H1 (cell line): ENCODE data around the gene AFF2. TPM values are rescaled to one million over a fixed set of nuclear protein-coding genes. Genes with fewer than 3 reads are reported as not detected.

Source experiments
- BACH1 ChIP-seq: IDR thresholded peaks from 2 replicates; pipeline ENCODE4 v1.6.1; 2012; ENCODE audit warnings: low read length, improper control_type of control experiment
- CEBPB ChIP-seq: IDR thresholded peaks from 2 replicates; pipeline ENCODE4 v1.6.1; 2012; ENCODE audit warnings: low read depth, low read length
- FOSL1 ChIP-seq: IDR thresholded peaks from 2 replicates; pipeline ENCODE4 v1.6.1; 2011; ENCODE audit warnings: mild to moderate bottlenecking, low read depth, low read length, moderate library complexity; ENCODE audit not compliant: insufficient read depth
- NRF1 ChIP-seq: IDR thresholded peaks from 2 replicates; pipeline ENCODE4 v1.6.1; 2011; ENCODE audit warnings: mild to moderate bottlenecking, low read depth, low read length, improper control_type of control experiment
- RNF2 ChIP-seq: fragments of 200-900, 300-1000 bp; sonication (generic); IDR thresholded peaks from 2 replicates; pipeline ENCODE4 v1.7.1; 2016; ENCODE audit warnings: borderline replicate concordance, low read depth, mild to moderate bottlenecking, antibody characterized with exemption, low read length; ENCODE audit not compliant: poor library complexity, severe bottlenecking; ENCODE audit errors: missing control alignments
- YY1 ChIP-seq: IDR thresholded peaks from 2 replicates; pipeline ENCODE4 v1.6.1; 2011; ENCODE audit warnings: low read depth, mild to moderate bottlenecking, low read length
- polyA plus RNA-seq, 7 experiments: library from polyadenylated mRNA; depleted of rRNA in 3 of 7; stranded (reverse) in 5 of 7; unstranded in 2 of 7; fragments of >200 nt in 5 of 7; fragments of 200-250 nt in 2 of 7; gene quantifications; 1 replicate in 5 of 7; 2 replicates in 1 of 7; 4 replicates in 1 of 7; pipeline versions ENCODE4 v1.2.1 to v1.2.3, GENCODE V29; 2011 to 2013; ENCODE audit warnings: missing spikeins in 2 of 7, mixed read lengths in 2 of 7
- total RNA-seq: library from RNA; stranded (reverse); fragmentation: NEBNext Ultra II Directional; extraction: Animal tissue kit (Norgen Biotek cat#: 25700); gene quantifications from 2 replicates; pipeline ENCODE4 v1.2.1, GENCODE V29; 2021
- TF ChIP-seq, protein P1 (sequence below): fragments of 300-600 bp; sonication (generic); IDR thresholded peaks from 2 replicates; pipeline ENCODE4 v1.7.1; 2012; ENCODE audit warnings: low read length, moderate library complexity, mild to moderate bottlenecking, inconsistent platforms; ENCODE audit not compliant: insufficient replicate concordance
- TF ChIP-seq, protein P2 (sequence below): IDR thresholded peaks from 2 replicates; pipeline ENCODE4 v1.6.1; 2012; ENCODE audit warnings: inconsistent platforms
- TF ChIP-seq, protein P3 (sequence below), 3 experiments: IDR thresholded peaks; 1 replicate in 2 of 3; 2 replicates in 1 of 3; pipeline versions ENCODE4 v1.5.1 to v1.6.1; 2011; ENCODE audit warnings: low read length in 3 of 3, mild to moderate bottlenecking in 3 of 3, inconsistent platforms in 2 of 3, low read depth in 1 of 3, moderate library complexity in 1 of 3; ENCODE audit not compliant: insufficient read depth in 1 of 3; ENCODE audit errors: control extremely low read depth in 1 of 3

The AFF2 gene
- total and polyA plus RNA-seq, 2 of the 8 experiments (the other 6 are each of a cell fraction or from before 2014, with no cell fraction given) = 2.0 to 7.3 TPM

DNA sequence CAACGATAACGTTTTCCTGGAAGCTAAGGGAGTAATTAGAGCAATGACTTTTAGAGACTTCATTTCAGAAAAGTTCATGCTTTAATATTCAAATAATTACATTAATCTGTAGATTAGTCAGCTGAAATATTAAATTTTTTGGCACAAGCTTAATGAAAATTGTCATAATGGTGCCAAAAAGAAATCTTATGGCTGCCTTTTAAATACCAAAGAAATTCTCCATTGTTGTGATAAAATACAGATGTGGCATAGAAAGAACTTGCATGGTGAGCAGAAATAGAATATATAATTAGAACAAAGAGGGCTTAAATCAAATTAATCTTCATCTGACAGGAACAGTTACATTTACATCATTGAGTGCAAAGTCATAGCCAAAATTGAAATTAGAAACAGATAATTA, 263.5 kb downstream of the AFF2 start (continued):
- TF ChIP-seq, protein P1, sequence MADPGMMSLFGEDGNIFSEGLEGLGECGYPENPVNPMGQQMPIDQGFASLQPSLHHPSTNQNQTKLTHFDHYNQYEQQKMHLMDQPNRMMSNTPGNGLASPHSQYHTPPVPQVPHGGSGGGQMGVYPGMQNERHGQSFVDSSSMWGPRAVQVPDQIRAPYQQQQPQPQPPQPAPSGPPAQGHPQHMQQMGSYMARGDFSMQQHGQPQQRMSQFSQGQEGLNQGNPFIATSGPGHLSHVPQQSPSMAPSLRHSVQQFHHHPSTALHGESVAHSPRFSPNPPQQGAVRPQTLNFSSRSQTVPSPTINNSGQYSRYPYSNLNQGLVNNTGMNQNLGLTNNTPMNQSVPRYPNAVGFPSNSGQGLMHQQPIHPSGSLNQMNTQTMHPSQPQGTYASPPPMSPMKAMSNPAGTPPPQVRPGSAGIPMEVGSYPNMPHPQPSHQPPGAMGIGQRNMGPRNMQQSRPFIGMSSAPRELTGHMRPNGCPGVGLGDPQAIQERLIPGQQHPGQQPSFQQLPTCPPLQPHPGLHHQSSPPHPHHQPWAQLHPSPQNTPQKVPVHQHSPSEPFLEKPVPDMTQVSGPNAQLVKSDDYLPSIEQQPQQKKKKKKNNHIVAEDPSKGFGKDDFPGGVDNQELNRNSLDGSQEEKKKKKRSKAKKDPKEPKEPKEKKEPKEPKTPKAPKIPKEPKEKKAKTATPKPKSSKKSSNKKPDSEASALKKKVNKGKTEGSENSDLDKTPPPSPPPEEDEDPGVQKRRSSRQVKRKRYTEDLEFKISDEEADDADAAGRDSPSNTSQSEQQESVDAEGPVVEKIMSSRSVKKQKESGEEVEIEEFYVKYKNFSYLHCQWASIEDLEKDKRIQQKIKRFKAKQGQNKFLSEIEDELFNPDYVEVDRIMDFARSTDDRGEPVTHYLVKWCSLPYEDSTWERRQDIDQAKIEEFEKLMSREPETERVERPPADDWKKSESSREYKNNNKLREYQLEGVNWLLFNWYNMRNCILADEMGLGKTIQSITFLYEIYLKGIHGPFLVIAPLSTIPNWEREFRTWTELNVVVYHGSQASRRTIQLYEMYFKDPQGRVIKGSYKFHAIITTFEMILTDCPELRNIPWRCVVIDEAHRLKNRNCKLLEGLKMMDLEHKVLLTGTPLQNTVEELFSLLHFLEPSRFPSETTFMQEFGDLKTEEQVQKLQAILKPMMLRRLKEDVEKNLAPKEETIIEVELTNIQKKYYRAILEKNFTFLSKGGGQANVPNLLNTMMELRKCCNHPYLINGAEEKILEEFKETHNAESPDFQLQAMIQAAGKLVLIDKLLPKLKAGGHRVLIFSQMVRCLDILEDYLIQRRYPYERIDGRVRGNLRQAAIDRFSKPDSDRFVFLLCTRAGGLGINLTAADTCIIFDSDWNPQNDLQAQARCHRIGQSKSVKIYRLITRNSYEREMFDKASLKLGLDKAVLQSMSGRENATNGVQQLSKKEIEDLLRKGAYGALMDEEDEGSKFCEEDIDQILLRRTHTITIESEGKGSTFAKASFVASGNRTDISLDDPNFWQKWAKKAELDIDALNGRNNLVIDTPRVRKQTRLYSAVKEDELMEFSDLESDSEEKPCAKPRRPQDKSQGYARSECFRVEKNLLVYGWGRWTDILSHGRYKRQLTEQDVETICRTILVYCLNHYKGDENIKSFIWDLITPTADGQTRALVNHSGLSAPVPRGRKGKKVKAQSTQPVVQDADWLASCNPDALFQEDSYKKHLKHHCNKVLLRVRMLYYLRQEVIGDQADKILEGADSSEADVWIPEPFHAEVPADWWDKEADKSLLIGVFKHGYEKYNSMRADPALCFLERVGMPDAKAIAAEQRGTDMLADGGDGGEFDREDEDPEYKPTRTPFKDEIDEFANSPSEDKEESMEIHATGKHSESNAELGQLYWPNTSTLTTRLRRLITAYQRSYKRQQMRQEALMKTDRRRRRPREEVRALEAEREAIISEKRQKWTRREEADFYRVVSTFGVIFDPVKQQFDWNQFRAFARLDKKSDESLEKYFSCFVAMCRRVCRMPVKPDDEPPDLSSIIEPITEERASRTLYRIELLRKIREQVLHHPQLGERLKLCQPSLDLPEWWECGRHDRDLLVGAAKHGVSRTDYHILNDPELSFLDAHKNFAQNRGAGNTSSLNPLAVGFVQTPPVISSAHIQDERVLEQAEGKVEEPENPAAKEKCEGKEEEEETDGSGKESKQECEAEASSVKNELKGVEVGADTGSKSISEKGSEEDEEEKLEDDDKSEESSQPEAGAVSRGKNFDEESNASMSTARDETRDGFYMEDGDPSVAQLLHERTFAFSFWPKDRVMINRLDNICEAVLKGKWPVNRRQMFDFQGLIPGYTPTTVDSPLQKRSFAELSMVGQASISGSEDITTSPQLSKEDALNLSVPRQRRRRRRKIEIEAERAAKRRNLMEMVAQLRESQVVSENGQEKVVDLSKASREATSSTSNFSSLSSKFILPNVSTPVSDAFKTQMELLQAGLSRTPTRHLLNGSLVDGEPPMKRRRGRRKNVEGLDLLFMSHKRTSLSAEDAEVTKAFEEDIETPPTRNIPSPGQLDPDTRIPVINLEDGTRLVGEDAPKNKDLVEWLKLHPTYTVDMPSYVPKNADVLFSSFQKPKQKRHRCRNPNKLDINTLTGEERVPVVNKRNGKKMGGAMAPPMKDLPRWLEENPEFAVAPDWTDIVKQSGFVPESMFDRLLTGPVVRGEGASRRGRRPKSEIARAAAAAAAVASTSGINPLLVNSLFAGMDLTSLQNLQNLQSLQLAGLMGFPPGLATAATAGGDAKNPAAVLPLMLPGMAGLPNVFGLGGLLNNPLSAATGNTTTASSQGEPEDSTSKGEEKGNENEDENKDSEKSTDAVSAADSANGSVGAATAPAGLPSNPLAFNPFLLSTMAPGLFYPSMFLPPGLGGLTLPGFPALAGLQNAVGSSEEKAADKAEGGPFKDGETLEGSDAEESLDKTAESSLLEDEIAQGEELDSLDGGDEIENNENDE = no peak
- TF ChIP-seq FOSL1 = no peak
- TF ChIP-seq BACH1 = no peak
- no peak for TF ChIP-seq RNF2
- no peak for TF ChIP-seq CEBPB
- TF ChIP-seq NRF1 = no peak
- TF ChIP-seq, protein P2, sequence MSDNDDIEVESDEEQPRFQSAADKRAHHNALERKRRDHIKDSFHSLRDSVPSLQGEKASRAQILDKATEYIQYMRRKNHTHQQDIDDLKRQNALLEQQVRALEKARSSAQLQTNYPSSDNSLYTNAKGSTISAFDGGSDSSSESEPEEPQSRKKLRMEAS = no peak
- TF ChIP-seq, protein P3, sequence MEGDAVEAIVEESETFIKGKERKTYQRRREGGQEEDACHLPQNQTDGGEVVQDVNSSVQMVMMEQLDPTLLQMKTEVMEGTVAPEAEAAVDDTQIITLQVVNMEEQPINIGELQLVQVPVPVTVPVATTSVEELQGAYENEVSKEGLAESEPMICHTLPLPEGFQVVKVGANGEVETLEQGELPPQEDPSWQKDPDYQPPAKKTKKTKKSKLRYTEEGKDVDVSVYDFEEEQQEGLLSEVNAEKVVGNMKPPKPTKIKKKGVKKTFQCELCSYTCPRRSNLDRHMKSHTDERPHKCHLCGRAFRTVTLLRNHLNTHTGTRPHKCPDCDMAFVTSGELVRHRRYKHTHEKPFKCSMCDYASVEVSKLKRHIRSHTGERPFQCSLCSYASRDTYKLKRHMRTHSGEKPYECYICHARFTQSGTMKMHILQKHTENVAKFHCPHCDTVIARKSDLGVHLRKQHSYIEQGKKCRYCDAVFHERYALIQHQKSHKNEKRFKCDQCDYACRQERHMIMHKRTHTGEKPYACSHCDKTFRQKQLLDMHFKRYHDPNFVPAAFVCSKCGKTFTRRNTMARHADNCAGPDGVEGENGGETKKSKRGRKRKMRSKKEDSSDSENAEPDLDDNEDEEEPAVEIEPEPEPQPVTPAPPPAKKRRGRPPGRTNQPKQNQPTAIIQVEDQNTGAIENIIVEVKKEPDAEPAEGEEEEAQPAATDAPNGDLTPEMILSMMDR (IDR thresholded peaks at IDR 0.05; ENCODE audit: control extremely low read depth in 1 of 3, insufficient read depth in 1 of 3, low read depth in 1 of 3, low read length in 3 of 3) = no peak
- no peak for TF ChIP-seq YY1
